GF-D8 (cell line): Measurements from ENCODE around the gene DERA.
"Not testable (repeated sequence)": the region's sequence is repeated elsewhere in the genome, so short reads cannot be mapped to it uniquely, and the experiment has no call there.

Experiments used
- DNase-seq: peaks from one replicate; lab custom pipeline; 2025; lab: John Stamatoyannopoulos, UW

Gene DERA

GRCh38 chr12:15966426-15966825 lies 55.3 kb downstream of the DERA start:
- no peak for DNase-seq

- not testable (repeated sequence) for DNase-seq
These were observed 55.9 kb downstream of the DERA start for GRCh38 chr12:15967053-15967452.

- DNase-seq, result no peak
These were observed 60.1 kb downstream of the DERA start for GRCh38 chr12:15971211-15971610.

- no peak for DNase-seq
These were observed 61.8 kb downstream of the DERA start for GRCh38 chr12:15972894-15973293.

GRCh38 chr12:15977999-15978951 lies 67.1 kb downstream of the DERA start:
- DNase-seq, result no peak

GRCh38 chr12:15979096-15980092 lies 68.3 kb downstream of the DERA start:
- DNase-seq, result no peak

- no peak for DNase-seq
These were observed 70.9 kb downstream of the DERA start for GRCh38 chr12:15982071-15982470.

- no peak for DNase-seq
These were observed 71.3 kb downstream of the DERA start for GRCh38 chr12:15982471-15982870.

- DNase-seq, result no peak
These were observed 71.8 kb downstream of the DERA start for GRCh38 chr12:15982921-15983320.

- no peak for DNase-seq
These were observed 73.1 kb downstream of the DERA start for GRCh38 chr12:15984097-15984800.

- DNase-seq, result no peak
These were observed 73.8 kb downstream of the DERA start for GRCh38 chr12:15984963-15985362.

GRCh38 chr12:15987696-15988095 lies 76.6 kb downstream of the DERA start:
- no peak for DNase-seq

- no peak for DNase-seq
These were observed 78.0 kb downstream of the DERA start for GRCh38 chr12:15988983-15989755.

GRCh38 chr12:15995801-15996200 lies 84.7 kb downstream of the DERA start:
- DNase-seq, result no peak

GRCh38 chr12:15996254-15996653 lies 85.1 kb downstream of the DERA start:
- DNase-seq, result no peak

- DNase-seq, result no peak
These were observed 85.8 kb downstream of the DERA start for GRCh38 chr12:15996948-15997347.

GRCh38 chr12:15997910-15998309 lies 86.8 kb downstream of the DERA start:
- no peak for DNase-seq

- DNase-seq, result no peak
These were observed 91.7 kb downstream of the DERA start for GRCh38 chr12:16002880-16003279.

GRCh38 chr12:16003460-16003859 lies 92.3 kb downstream of the DERA start:
- DNase-seq, result no peak

GRCh38 chr12:16006752-16007151 lies 95.6 kb downstream of the DERA start:
- DNase-seq, result no peak

- DNase-seq, result no peak
These were observed 97.3 kb downstream of the DERA start for GRCh38 chr12:16008421-16008824.
